A549 treated with Mapracorat at 1 μM for 4 hours (cell line): Measurements from ENCODE around the gene ACADSB. TPM values are rescaled to one million over a fixed set of nuclear protein-coding genes. Genes with fewer than 3 reads are reported as not detected.

Experiments used
- total RNA-seq: library from RNA; stranded (reverse); fragments of 200-300 nt; extraction: Qiagen RNA extraction; gene quantifications from 5 replicates; pipeline ENCODE4 v1.2.3, GENCODE V29; 2022

ACADSB gene
- total RNA-seq: 7.0 to 9.2 TPM (median 7.8 TPM) in 5 replicates

GRCh38 chr10:123008355-123009104 is at the start of gene ACADSB, which contains the start of gene IKZF5:
Gene ACADSB, plus strand, starts transcription at chr10:123009006. Its CDS starts 24 bp downstream, at chr10:123009030.
Gene IKZF5, minus strand, starts transcription at chr10:123008795. Its CDS starts 10,170 bp downstream, at chr10:122998625.

DNA sequence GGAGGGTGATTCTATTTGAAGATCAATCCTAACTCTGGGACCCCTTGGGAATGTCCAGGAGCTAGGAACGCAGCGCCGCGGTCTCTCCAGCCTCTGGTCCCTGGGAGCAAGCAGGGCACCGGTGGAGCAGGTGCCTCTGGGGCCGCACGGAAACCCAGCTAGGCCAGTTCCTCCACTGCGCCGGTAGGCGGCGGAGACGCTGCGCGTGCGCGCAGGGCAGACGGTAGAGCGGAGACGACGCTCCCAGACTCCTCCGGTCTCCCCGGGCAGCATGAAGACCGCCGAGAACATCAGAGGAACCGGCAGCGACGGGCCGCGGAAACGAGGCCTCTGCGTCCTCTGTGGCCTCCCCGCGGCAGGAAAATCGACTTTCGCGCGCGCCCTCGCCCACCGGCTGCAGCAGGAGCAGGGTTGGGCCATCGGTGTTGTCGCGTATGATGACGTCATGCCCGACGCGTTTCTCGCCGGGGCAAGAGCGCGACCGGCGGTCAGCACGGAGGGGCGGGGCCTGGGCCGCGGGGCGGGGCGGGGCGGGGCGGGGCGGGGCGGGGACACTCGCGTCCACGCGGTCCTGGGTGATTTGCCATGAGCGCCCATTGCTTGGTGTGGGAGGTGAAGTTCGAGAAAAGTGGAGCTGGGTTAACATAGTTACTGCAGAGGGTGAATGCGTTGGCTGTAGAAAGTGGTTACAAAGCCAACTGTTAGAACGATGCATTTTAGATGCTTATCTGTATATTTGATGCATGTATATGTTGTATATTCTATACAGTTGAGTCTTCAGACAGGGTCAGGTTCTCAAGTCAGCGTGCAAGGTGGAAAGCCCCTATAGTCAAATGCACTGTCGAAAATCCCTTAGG is 28.4 kb upstream of the ACADSB start, which contains the start of gene PSTK:
TSS of gene PSTK (plus strand) at position 193 of the 857 bp plus-strand sequence. CDS start at position 272, 79 bp downstream.

Other genes with a start within 250 kb of the ACADSB start
- gene CUZD1, start 163.1 kb upstream of the ACADSB start, total RNA-seq: 1.3 to 1.6 TPM (median 1.3 TPM) in 5 replicates
- 11.3 to 13.7 TPM (median 12.7 TPM) in 5 replicates for gene FAM24B, start 129.4 kb upstream of the ACADSB start, total RNA-seq
- not detected in 5 replicates for gene FAM24A, start 98.4 kb upstream of the ACADSB start, total RNA-seq
- 8.0 to 9.1 TPM (median 8.2 TPM) in 5 replicates for gene C10orf88, start 54.8 kb upstream of the ACADSB start, total RNA-seq
- 3.5 to 5.6 TPM (median 4.2 TPM) in 5 replicates for gene PSTK, start 28.6 kb upstream of the ACADSB start, total RNA-seq
- gene IKZF5, start 211 bp upstream of the ACADSB start, total RNA-seq: 5.2 to 8.0 TPM (median 6.2 TPM) in 5 replicates
- not detected in 5 replicates for gene HMX3, start 127.0 kb downstream of the ACADSB start, total RNA-seq
- gene HMX2, start 139.1 kb downstream of the ACADSB start, total RNA-seq: 0.08 to 0.23 TPM (median 0.14 TPM) in 4 of 5 replicates, not detected in the other
- gene BUB3, start 145.4 kb downstream of the ACADSB start, total RNA-seq: 164 to 191 TPM (median 174 TPM) in 5 replicates